Left lung (tissue), 10 donors: ENCODE results near the gene ARPP21. TPM values are rescaled to one million over a fixed set of nuclear protein-coding genes. Genes with fewer than 3 reads are reported as not detected.
A peak's percentile ranks its signal among the peaks of the same experiment; 100 is the strongest.

Experiments used
- ATAC-seq: fragments of 200-7000 bp; cut with Tn5 transposase; one replicate; pipeline ENCODE4 v1.9.1; 2020; ENCODE audit warnings: moderate library complexity
- DNase-seq, 4 donors: peaks; one replicate each; pipeline ENCODE4 v3.0.0-alpha.2; 2013 to 2020
- H3K27ac ChIP-seq, 2 donors: fragments of 200-600 bp; sonication (generic) in 1 of 2; one replicate each; pipeline versions ENCODE4 v1.5.0 to v1.8.0; 2020 to 2021
- H3K27me3 ChIP-seq, 2 donors: fragments of 200-600 bp; sonication (generic) in 1 of 2; one replicate each; pipeline versions ENCODE4 v1.5.0 to v1.8.0; 2020 to 2021
- H3K36me3 ChIP-seq, 2 donors: fragments of 200-600 bp; sonication (generic) in 1 of 2; one replicate each; pipeline versions ENCODE4 v1.5.0 to v1.8.0; 2020 to 2021
- H3K4me1 ChIP-seq, 2 donors: fragments of 200-600 bp; one replicate each; pipeline ENCODE4 v1.8.0; 2021
- H3K4me3 ChIP-seq, 2 donors: fragments of 200-600 bp; sonication (generic) in 1 of 2; one replicate each; pipeline versions ENCODE4 v1.5.0 to v1.8.0; 2020 to 2021; ENCODE audit warnings: mild to moderate bottlenecking in 1 of 2
- H3K9me3 ChIP-seq, 2 donors: fragments of 200-600 bp; sonication (generic) in 1 of 2; one replicate each; pipeline versions ENCODE4 v1.5.0 to v1.8.0; 2020 to 2021
- intact Hi-C, 2 donors: fragments of 100-400 bp; cut with DNase I; formaldehyde crosslinking; loops; one replicate each; pipeline versions ENCODE4 v1.11.2 to v1.14.2; 2022
- polyA plus RNA-seq, 6 donors: library from polyadenylated mRNA; unstranded; fragments of 120-200 nt; gene quantifications; one replicate each; pipeline ENCODE4 v1.2.1, GENCODE V29; 2013; ENCODE audit not compliant: insufficient read length in 6 of 6
- total RNA-seq, 2 donors: library from RNA; stranded (reverse); fragmentation: NEBNext Ultra II Directional; extraction: Animal tissue kit (Norgen Biotek cat#: 25700); gene quantifications; one replicate each; pipeline ENCODE4 v1.2.1, GENCODE V29; 2021
- TF ChIP-seq, protein P1 (sequence below), 2 donors: fragments of 200-600 bp; sonication (generic) in 1 of 2; IDR thresholded peaks; one replicate each; pipeline versions ENCODE4 v1.5.0 to v1.8.0; 2021; ENCODE audit warnings: antibody characterized with exemption in 2 of 2
- donor health status: DM: no; HTN: yes; CAD: no.
- donor health status: DM: no; HTN: no; CAD: no.

The ARPP21 gene
- total and polyA plus RNA-seq, 8 donors = 0.21 to 0.45 (median 0.27) TPM; not detected in 2

DNA sequence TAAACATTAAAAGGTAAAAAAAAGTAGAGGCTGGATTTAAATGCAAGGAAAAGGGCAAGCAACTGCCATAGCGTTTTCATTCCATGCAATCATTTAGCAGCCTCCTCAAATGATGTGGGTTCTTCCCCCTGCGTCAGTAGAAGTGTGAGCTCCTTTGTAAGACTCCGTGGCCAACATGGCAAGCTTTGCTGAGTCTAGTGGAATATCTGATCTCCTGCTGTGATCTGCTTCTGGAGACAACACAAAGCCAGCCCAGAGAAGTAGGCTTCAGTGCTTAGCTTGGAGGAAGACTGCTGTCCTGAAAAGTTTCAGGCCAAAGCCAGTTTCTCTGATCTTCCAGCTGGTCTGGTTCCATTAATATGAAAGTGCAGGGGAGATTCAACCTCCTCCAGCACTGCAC, 70.4 kb downstream of the ARPP21 start:
- Histone ChIP-seq H3K4me1 (no peaks in the 10 kb centered on the region), H3K27me3 (peaks cover 0 to 8% of the 10 kb centered on the region in 2 donors), H3K4me3 (no peak overlapping the region), H3K36me3 (no peaks in the 10 kb centered on the region), H3K9me3 (no peaks in the 10 kb centered on the region), H3K27ac (no peak overlapping the region)
- intact Hi-C loops = no loop called here
- ATAC-seq = no peak
- no peak for DNase-seq
- TF ChIP-seq, protein P1, sequence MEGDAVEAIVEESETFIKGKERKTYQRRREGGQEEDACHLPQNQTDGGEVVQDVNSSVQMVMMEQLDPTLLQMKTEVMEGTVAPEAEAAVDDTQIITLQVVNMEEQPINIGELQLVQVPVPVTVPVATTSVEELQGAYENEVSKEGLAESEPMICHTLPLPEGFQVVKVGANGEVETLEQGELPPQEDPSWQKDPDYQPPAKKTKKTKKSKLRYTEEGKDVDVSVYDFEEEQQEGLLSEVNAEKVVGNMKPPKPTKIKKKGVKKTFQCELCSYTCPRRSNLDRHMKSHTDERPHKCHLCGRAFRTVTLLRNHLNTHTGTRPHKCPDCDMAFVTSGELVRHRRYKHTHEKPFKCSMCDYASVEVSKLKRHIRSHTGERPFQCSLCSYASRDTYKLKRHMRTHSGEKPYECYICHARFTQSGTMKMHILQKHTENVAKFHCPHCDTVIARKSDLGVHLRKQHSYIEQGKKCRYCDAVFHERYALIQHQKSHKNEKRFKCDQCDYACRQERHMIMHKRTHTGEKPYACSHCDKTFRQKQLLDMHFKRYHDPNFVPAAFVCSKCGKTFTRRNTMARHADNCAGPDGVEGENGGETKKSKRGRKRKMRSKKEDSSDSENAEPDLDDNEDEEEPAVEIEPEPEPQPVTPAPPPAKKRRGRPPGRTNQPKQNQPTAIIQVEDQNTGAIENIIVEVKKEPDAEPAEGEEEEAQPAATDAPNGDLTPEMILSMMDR (IDR thresholded peaks at IDR 0.05) = no peak

DNA sequence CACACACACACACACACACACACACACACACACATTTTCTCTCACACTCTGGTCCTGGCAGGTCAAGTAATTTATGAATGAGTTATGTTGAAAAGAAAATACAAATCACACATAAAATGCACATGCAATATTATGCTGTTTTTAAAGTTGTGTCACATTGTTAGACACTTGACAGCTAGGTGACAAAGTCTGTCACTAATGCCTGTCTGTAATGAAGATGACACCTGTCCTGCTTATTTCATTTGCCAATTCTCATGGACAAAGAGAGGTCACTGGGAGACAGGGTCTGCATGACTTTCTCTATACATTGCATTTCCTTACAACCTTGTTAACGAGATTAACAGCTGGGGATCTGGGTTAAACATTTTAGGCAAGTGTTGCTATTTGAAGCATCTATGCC, 71.2 kb downstream of the ARPP21 start:
- Histone ChIP-seq H3K9me3 (no peaks in the 10 kb centered on the region), H3K27ac (no peak overlapping the region), H3K4me3 (no peak overlapping the region), H3K36me3 (no peaks in the 10 kb centered on the region), H3K4me1 (no peaks in the 10 kb centered on the region), H3K27me3 (peaks cover 0 to 8% of the 10 kb centered on the region in 2 donors)
- ATAC-seq (no peak), DNase-seq (no peak)
- intact Hi-C loops = no loop called here
- TF ChIP-seq, protein P1 (IDR thresholded peaks at IDR 0.05) = no peak

DNA sequence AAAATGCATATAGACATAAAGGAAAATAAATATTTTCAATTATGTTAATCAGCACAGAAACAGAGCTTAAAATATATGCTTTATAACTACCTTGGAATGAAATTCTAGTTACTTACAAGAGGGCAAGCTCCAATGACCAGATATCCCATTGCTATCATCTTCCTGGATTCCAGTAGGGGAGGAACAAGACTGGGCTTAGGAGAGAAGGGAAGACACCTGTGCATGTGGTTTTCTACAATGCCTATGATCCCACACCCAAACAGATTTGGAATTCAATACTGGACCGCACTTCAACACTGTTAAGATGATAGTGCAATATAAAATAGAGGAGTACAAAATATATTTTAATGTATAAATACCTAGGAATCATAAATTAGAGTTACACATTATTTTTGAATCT, 79.6 kb downstream of the ARPP21 start:
- TF ChIP-seq, protein P1 (IDR thresholded peaks at IDR 0.05) = no peak
- no peak overlapping the region for H3K4me3 ChIP-seq
- ATAC-seq (no peak), DNase-seq (no peak)
- H3K4me1 ChIP-seq = no peaks in the 10 kb centered on the region
- no peak overlapping the region for H3K27ac ChIP-seq
- peaks cover 0 to 37% of the 10 kb centered on the region in 2 donors for H3K27me3 ChIP-seq
- intact Hi-C loops = no loop called here
- H3K36me3 ChIP-seq = no peaks in the 10 kb centered on the region
- no peaks in the 10 kb centered on the region for H3K9me3 ChIP-seq

DNA sequence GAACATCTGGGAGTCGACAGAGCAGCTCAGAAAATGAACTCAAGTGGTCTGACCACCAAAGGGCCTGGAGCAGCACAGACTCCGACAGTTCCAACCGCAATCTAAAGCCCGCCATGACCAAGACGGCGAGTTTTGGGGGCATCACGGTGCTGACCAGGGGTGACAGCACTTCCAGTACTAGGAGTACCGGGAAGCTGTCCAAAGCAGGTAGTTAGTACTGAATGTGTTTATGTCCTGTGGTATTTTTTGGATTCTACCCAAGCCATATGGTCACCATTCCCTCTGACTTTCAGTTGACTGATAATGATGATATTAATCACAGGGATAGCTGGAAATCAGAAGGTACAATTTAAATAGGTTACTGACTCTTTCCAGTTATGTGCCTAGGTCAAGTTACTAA, 82.3 kb downstream of the ARPP21 start:
- H3K4me3 ChIP-seq = no peak overlapping the region
- no peak overlapping the region for H3K27ac ChIP-seq
- no peaks in the 10 kb centered on the region for H3K9me3 ChIP-seq
- intact Hi-C loops = no loop called here
- H3K4me1 ChIP-seq = no peaks in the 10 kb centered on the region
- ATAC-seq (no peak), DNase-seq (peak in 1 of 4 donors; percentile 50)
- peaks cover 0 to 43% of the 10 kb centered on the region in 2 donors for H3K27me3 ChIP-seq
- TF ChIP-seq, protein P1 (IDR thresholded peaks at IDR 0.05) = no peak
- H3K36me3 ChIP-seq = no peaks in the 10 kb centered on the region

DNA sequence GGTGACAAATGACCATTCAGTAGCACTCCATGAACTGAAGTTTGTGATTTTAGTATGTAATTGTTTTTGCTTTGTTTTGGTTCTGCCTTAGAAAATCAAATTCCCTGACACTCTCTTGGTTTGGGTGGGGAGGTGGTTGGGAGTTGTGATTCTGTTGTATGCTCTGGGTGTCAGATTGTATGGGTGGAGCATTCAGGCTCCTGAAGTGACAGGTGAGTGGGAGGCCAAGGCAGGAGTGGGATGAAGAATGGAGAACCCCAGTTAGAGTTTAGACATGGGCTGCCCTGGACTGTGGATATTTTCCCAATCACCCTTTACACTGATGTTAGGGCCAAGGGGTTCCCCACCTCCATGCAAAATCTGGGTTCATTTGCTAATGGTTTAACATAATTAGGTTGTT, 83.6 kb downstream of the ARPP21 start:
- ATAC-seq (peak; percentile 36), DNase-seq (no peak)
- Histone ChIP-seq H3K4me3 (no peak overlapping the region), H3K27ac (no peak overlapping the region), H3K27me3 (peaks cover 0 to 37% of the 10 kb centered on the region in 2 donors), H3K4me1 (no peaks in the 10 kb centered on the region), H3K36me3 (no peaks in the 10 kb centered on the region), H3K9me3 (no peaks in the 10 kb centered on the region)
- TF ChIP-seq, protein P1 (IDR thresholded peaks at IDR 0.05) = no peak
- intact Hi-C loops = no loop called here
